ENCODE measurements around the gene DNAJB14.

The DNAJB14 gene

DNA sequence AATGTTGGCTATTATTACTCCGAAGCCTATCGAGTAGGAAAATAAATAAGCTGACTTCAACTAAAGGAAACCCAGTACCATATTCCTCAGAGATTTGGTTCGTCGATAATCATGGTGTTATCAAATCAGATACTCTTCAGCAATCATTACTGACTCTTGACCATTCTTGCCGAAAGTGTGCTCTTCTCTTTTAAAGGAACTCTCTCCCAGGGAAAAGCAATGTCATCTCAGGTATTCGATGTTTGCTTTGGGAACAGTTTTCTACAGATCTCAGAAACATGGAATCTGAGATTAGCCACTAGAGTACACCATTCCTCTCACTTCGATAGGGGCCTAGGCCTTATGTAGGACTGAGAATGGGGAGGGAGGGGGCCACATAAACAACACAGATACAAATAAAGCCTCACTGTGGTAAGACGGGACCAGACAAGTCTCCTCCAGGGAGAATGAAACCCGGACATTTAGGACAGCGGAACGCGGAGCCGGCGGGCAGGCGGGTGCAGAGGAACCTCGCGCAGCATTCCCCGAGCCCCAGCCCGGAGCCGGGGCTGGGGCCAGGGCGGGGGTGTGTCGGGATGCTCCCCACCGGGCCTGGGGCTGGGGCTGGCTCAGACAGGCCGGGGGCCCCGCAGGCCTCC lies 581 bp downstream of the DNAJB14 start:
- FAIRE-seq (no peak), DNase-seq (ENCODE audit: insufficient read length, low spot score) (no peak)

DNA sequence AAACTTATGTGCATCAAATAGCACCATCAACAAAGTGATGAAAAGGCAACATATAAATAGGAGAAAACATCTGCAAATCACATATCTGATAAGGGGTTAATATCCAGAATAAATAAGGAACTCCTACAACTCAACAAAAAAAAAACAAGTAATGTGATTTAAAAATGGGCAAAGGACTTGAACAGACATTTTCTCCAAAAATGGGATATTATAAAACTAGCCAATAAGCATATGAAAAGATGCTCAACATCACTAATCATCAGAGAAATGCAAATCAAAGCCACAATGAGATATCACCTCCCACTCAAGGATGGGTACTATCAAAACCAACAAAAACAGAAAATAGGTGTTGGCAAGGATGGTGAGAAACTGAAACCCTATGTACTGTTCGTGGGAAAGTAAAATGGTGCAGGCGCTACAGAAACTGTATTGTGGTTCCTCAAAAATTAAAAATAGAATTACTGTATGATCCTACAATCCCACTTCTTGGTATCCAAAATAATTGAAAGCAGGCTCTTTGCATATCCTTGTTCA lies 2.4 kb downstream of the DNAJB14 start:
- no peak for DNase-seq (ENCODE audit: insufficient read length, low spot score)
- FAIRE-seq, result no peak

GRCh38 chr4:99938243-99938753 lies 8.1 kb downstream of the DNAJB14 start:
- no peak for FAIRE-seq

DNA sequence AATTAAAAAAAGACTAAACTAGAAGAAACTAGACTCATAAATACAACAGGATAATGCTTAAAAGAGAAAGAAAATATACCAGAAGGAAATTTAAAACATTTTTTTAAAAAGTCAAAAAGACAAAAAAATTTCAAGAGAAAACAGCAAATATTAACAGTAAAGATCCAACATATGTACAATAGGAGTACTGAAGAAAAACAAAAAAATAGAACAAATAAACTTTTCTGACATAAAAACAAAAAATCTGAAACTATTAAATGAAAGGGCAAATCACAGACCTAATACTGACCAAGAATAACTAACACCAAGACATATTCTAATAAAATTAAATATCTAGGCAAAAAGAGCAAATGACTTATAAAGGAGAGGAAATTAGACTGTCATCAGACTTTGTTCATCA lies 11.5 kb downstream of the DNAJB14 start:
- FAIRE-seq, result no peak
- DNase-seq (ENCODE audit: insufficient read length, low spot score), result no peak

More at GRCh38 chr4:99938243-99938753, 8.1 kb downstream of the DNAJB14 start:
- no peak for DNase-seq (ENCODE audit: insufficient read length, low spot score)

- FAIRE-seq (no peak), DNase-seq (ENCODE audit: insufficient read length, low spot score) (no peak)
These were observed 18.9 kb downstream of the DNAJB14 start for GRCh38 chr4:99927566-99927965.

GRCh38 chr4:99921174-99921573 lies 25.2 kb downstream of the DNAJB14 start:
- DNase-seq (ENCODE audit: insufficient read length, low spot score), result no peak
- FAIRE-seq, result no peak

DNA sequence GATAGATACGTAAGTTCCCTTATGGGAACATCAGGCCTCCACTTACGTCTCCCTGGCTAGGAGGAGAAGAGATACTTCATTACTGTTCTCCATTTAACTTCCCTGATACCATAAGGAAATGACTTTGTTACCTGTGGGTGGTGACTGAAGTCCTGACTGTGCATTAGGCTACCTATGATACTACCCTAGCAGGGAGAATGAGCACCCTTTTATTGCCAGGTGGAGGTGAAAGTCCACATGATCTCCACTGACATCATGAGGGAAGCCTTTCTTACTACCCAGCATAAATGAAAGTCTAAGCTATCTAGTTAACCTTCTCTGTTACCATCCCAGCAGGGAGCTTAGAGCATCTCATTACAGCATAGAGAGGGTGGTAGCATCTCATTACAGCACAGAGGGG lies 27.8 kb downstream of the DNAJB14 start:
- FAIRE-seq (no peak), DNase-seq (ENCODE audit: insufficient read length, low spot score) (no peak)

DNA sequence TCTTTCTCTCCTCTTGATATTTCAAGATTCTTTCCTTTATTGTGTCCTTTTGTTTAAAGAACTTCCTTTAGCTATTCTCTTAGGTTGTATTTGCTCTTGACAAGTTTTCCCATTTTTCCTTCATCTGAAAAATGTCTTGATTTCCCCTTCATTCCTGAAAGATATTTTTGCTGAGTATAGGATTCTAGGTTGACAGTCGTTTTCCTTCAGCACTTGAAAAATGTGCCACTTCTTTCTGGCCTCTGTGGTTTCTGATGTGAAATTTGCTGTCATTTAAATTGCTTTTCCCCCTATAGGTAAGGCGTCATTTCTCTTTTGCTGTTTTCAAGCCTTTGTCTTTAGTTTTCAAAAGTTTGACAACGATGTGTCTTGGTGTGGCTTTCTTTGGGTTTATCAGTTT lies 28.8 kb downstream of the DNAJB14 start:
- FAIRE-seq, result no peak
- DNase-seq (ENCODE audit: insufficient read length, low spot score), result no peak

- DNase-seq (ENCODE audit: insufficient read length, low spot score), result no peak
- FAIRE-seq, result no peak
These were observed 31.0 kb downstream of the DNAJB14 start for GRCh38 chr4:99915449-99915848.

DNA sequence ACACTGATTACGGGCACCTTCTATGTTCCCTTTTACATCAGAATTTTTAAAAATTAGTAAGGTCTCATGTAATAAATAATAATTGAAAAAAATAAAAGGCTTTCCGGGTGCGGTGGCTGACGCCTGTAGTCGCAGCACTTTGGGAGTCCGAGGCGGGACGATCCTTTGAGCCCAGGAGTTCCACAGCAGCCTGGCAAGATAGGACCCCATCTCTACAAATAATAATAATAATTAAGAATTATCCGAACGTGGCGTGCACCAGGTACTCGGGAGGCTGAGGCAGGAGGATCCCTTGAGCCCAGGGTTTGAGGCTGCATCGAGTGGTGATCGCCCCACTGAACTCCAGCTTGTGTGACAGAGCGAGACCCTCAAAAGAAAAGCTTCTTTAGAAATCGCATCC lies 51.4 kb downstream of the DNAJB14 start:
- FAIRE-seq, result no peak
- DNase-seq (ENCODE audit: insufficient read length, low spot score), result no peak

- peak; percentile 46 for FAIRE-seq
- peak; percentile 79 for DNase-seq (ENCODE audit: insufficient read length, low spot score)
These were observed 52.0 kb downstream of the DNAJB14 start, which contains the start of gene LAMTOR3 for GRCh38 chr4:99894161-99894997. Gene LAMTOR3, minus strand, starts transcription at chr4:99894427. Its CDS starts 464 bp downstream, at chr4:99893963.

- no peak for DNase-seq (ENCODE audit: insufficient read length, low spot score)
- FAIRE-seq, result no peak
These were observed 52.6 kb downstream of the DNAJB14 start for GRCh38 chr4:99893839-99894160.

DNA sequence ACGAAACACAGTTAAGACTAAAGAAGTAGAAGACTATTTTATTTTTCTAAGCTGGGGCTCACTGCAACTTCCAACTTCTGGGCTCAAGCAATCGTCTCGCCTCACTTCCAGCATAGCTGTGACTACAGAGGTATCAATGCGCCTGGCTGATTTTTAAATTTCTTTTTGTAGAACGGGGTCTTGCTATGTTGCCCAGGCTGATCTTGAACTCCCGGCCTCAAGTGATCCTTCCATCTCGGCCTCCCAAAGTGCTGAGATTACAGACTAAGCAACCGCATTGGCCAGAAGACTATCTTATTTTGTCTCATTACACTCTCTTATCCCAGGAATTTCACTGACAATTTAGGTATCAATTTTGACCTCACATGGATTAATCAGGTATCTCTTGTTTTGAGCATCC lies 53.4 kb downstream of the DNAJB14 start:
- no peak for DNase-seq (ENCODE audit: insufficient read length, low spot score)
- no peak for FAIRE-seq

GRCh38 chr4:99891351-99891750 lies 55.1 kb downstream of the DNAJB14 start:
- FAIRE-seq, result no peak
- DNase-seq (ENCODE audit: insufficient read length, low spot score), result no peak

GRCh38 chr4:99887837-99888236 lies 58.6 kb downstream of the DNAJB14 start:
- DNase-seq (ENCODE audit: insufficient read length, low spot score) (no peak), FAIRE-seq (no peak)

DNA sequence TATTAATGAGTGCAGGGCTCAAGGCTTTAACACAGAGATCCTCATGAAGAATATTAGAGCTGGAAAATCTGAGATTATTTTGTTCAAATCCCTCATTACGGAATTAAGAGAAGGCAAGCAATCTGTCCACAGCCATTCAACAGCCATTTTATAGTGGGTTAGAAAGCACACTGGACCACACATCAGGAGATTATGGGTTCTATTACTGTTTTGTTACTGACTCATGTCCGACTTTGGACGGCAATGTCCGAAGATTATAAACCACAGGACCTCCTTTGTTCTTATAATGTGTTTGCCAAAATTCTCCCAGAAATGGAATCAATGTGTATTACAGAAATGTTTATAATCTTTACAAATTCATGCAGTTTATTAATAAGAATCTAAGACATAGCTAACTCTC lies 60.3 kb downstream of the DNAJB14 start:
- FAIRE-seq, result no peak

DNA sequence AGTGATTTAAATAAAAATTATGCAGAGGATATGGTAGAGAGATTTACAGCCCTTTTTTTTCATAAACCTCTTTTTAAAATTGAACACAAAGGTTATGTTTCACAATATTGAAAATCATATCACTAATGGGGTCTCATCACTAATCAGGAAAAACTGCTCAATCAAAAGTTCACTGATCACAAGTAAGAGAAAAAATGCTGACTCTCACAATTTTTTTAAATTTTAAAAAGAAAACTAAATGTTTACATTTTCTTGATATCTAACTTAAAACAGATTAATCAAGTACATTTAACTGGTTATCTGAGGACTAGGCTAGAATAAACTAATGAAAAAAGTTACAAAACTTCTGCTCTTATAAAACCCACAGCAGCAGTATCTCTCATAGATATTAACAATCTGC lies 60.7 kb downstream of the DNAJB14 start:
- no peak for FAIRE-seq
- no peak for DNase-seq (ENCODE audit: insufficient read length, low spot score)

More for the DNA sequence above, 60.3 kb downstream of the DNAJB14 start:
- DNase-seq (ENCODE audit: insufficient read length, low spot score), result no peak

- FAIRE-seq (no peak), DNase-seq (ENCODE audit: insufficient read length, low spot score) (no peak)
These were observed 61.3 kb downstream of the DNAJB14 start for GRCh38 chr4:99885063-99885664.

GRCh38 chr4:99879458-99879857 lies 67.0 kb downstream of the DNAJB14 start:
- FAIRE-seq (no peak), DNase-seq (ENCODE audit: insufficient read length, low spot score) (no peak)

DNA sequence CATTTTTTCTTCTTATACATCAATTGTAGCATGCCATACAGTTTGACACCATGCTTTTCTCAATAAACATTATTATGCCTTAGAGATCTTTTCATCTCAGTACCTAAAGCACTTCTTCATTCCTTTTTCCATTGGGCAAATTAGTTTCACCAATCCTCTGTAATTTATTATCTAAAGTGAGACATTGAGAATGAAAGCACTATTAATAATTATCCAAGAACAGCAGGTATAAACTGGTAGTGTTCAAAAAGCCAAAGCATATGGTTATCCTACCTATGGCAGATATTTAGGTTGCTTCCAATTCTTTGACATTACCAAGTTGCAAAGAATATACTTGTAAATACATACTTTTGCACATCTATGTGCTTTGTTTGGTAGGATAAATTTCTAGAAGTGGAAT lies 67.8 kb downstream of the DNAJB14 start:
- no peak for DNase-seq (ENCODE audit: insufficient read length, low spot score)
- no peak for FAIRE-seq

DNA sequence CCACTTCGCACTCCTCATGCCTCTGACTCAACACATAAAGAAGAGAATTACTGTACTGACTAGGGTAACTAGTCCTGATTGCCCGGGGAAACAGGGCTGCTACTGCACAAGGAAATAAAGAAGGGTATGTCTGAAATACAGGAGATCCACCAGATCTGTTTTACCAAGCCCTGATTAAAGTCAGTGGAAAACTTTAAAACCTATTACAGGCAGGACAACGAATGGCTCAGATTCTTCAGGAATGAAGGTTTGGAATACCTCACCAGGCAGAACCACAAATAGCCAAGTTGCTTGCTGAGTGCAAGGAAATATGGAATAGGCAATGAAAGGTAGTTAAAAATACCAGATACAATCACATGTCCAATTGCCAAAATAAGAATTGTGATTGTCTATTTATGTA lies 69.5 kb downstream of the DNAJB14 start:
- FAIRE-seq (no peak), DNase-seq (ENCODE audit: insufficient read length, low spot score) (no peak)
